ENCODE results near the gene ADAMTSL2. TPM values are rescaled to one million over a fixed set of nuclear protein-coding genes. Genes with fewer than 3 reads are reported as not detected.

ADAMTSL2 gene
- polyA plus RNA-seq, 1 donor (not counting 4 experiments of a cell fraction or from before 2014, with no cell fraction given): not detected

GRCh38 chr9:133490865-133491655, 43.4 kb upstream of the ADAMTSL2 start:
- H3K27me3 ChIP-seq (ENCODE audit: control insufficient read depth, extremely low read depth, insufficient read depth, low read length): peaks cover 18% of the 10 kb centered on the region
- no peak overlapping the region for H3K4me3 ChIP-seq (ENCODE audit: control insufficient read depth in 2 of 3, extremely low read depth in 1 of 3, insufficient read depth in 2 of 3, low read depth in 1 of 3, low read length in 3 of 3)
- H3K9ac ChIP-seq (ENCODE audit: control insufficient read depth, extremely low read depth, insufficient read depth, low read length): no peak overlapping the region
- dilution Hi-C loops (cut with MboI; ENCODE audit: extremely low pct_ligation_motif_present, low sequenced_read_pairs): no loop called here
- H3K9me1 ChIP-seq (ENCODE audit: control insufficient read depth, extremely low read depth, insufficient read depth, low read length): no peaks in the 10 kb centered on the region
- H3K79me2 ChIP-seq (ENCODE audit: control insufficient read depth, insufficient read depth, low read length): no peaks in the 10 kb centered on the region
- TF ChIP-seq EZH2 (IDR thresholded peaks at IDR 0.05; ENCODE audit: low read length) (no peak), CTCF (optimal IDR thresholded peaks at IDR 0.05 in 1 of 3, IDR thresholded peaks at IDR 0.05 in 1 of 3, conservative IDR thresholded peaks at IDR 0.05 in 1 of 3; ENCODE audit: extremely low read depth in 1 of 3, insufficient read depth in 2 of 3, low read length in 3 of 3) (no peak)
- no peaks in the 10 kb centered on the region for H3K36me3 ChIP-seq (ENCODE audit: control insufficient read depth in 2 of 2, extremely low read depth in 1 of 2, insufficient read depth in 2 of 2, low read length in 2 of 2)
- FAIRE-seq: no peak
- DNase-seq (ENCODE audit: low read depth, low spot score): no peak
- H3K27ac ChIP-seq (ENCODE audit: control insufficient read depth, insufficient read depth, low read length): no peak overlapping the region
- no peak overlapping the region for H2AFZ ChIP-seq (ENCODE audit: control insufficient read depth, low read length)
- H3K4me2 ChIP-seq (ENCODE audit: control insufficient read depth, extremely low read depth, insufficient read depth, low read depth, low read length): no peak overlapping the region
- H3K9me3 ChIP-seq (ENCODE audit: control insufficient read depth, low read depth, low read length): no peaks in the 10 kb centered on the region
- peaks cover 12% of the 10 kb centered on the region for H3K4me1 ChIP-seq (ENCODE audit: control insufficient read depth, extremely low read depth, insufficient read depth, low read length)
- H4K20me1 ChIP-seq (ENCODE audit: control insufficient read depth, extremely low read depth, insufficient read depth, low read length): no peaks in the 10 kb centered on the region

- dilution Hi-C loops (cut with MboI; ENCODE audit: extremely low pct_ligation_motif_present, low sequenced_read_pairs): no loop called here
- Histone ChIP-seq H3K9ac (ENCODE audit: control insufficient read depth, extremely low read depth, insufficient read depth, low read length) (no peak overlapping the region), H3K4me2 (ENCODE audit: control insufficient read depth, extremely low read depth, insufficient read depth, low read depth, low read length) (no peak overlapping the region), H3K79me2 (ENCODE audit: control insufficient read depth, insufficient read depth, low read length) (no peaks in the 10 kb centered on the region), H2AFZ (ENCODE audit: control insufficient read depth, low read length) (no peak overlapping the region), H3K27ac (ENCODE audit: control insufficient read depth, insufficient read depth, low read length) (no peak overlapping the region), H3K36me3 (ENCODE audit: control insufficient read depth in 2 of 2, extremely low read depth in 1 of 2, insufficient read depth in 2 of 2, low read length in 2 of 2) (no peaks in the 10 kb centered on the region), H3K4me1 (ENCODE audit: control insufficient read depth, extremely low read depth, insufficient read depth, low read length) (peaks cover 12% of the 10 kb centered on the region), H3K4me3 (ENCODE audit: control insufficient read depth in 2 of 3, extremely low read depth in 1 of 3, insufficient read depth in 2 of 3, low read depth in 1 of 3, low read length in 3 of 3) (no peak overlapping the region), H3K27me3 (ENCODE audit: control insufficient read depth, extremely low read depth, insufficient read depth, low read length) (peaks cover 18% of the 10 kb centered on the region), H3K9me1 (ENCODE audit: control insufficient read depth, extremely low read depth, insufficient read depth, low read length) (no peaks in the 10 kb centered on the region), H3K9me3 (ENCODE audit: control insufficient read depth, low read depth, low read length) (no peaks in the 10 kb centered on the region), H4K20me1 (ENCODE audit: control insufficient read depth, extremely low read depth, insufficient read depth, low read length) (no peaks in the 10 kb centered on the region)
- no peak for DNase-seq (ENCODE audit: low read depth, low spot score)
- TF ChIP-seq CTCF (optimal IDR thresholded peaks at IDR 0.05 in 1 of 3, IDR thresholded peaks at IDR 0.05 in 1 of 3, conservative IDR thresholded peaks at IDR 0.05 in 1 of 3; ENCODE audit: extremely low read depth in 1 of 3, insufficient read depth in 2 of 3, low read length in 3 of 3) (no peak), EZH2 (IDR thresholded peaks at IDR 0.05; ENCODE audit: low read length) (no peak)
- FAIRE-seq: no peak
Observed at GRCh38 chr9:133491656-133491925, 42.9 kb upstream of the ADAMTSL2 start.
